DOHH2 (cell line): ENCODE results near the gene RNLS.

Experiments
- H3F3A ChIP-seq: fragments of 200-600 bp; sonication (generic), shearing (Covaris generic); 2 replicates; pipeline ENCODE4 v1.6.0; 2016; ENCODE audit warnings: antibody characterized with exemption, mild to moderate bottlenecking; ENCODE audit not compliant: control insufficient read depth, insufficient read depth
- H3K27ac ChIP-seq: fragments of 200-600 bp; sonication (generic); 2 replicates; pipeline ENCODE4 v1.5.1; 2014; ENCODE audit warnings: low read depth, mild to moderate bottlenecking, low read length, moderate library complexity
- H3K27me3 ChIP-seq: fragments of 200-600 bp; sonication (generic); 2 replicates; pipeline ENCODE4 v1.6.1; 2014; ENCODE audit warnings: mild to moderate bottlenecking, low read length, mixed read lengths; ENCODE audit not compliant: control insufficient read depth
- H3K36me3 ChIP-seq: fragments of 200-600 bp; sonication (generic); 2 replicates; pipeline ENCODE4 v1.6.1; 2014; ENCODE audit warnings: mild to moderate bottlenecking, low read length, moderate library complexity, mixed read lengths; ENCODE audit not compliant: control insufficient read depth
- H3K4me1 ChIP-seq: fragments of 200-600 bp; sonication (generic); 2 replicates; pipeline ENCODE4 v1.6.1; 2014; ENCODE audit warnings: mild to moderate bottlenecking, low read length, mixed read lengths; ENCODE audit not compliant: control insufficient read depth
- H3K4me2 ChIP-seq: fragments of 200-600 bp; sonication (generic); 2 replicates; pipeline ENCODE4 v1.6.0; 2014; ENCODE audit warnings: mild to moderate bottlenecking, low read length, moderate library complexity
- H3K4me3 ChIP-seq: fragments of 200-600 bp; sonication (generic); 2 replicates; pipeline ENCODE4 v1.5.1; 2014; ENCODE audit warnings: mild to moderate bottlenecking, low read length, mixed read lengths
- H3K79me2 ChIP-seq: fragments of 200-600 bp; sonication (generic); 2 replicates; pipeline ENCODE4 v1.6.1; 2014; ENCODE audit warnings: mild to moderate bottlenecking, low read length, mixed read lengths; ENCODE audit not compliant: control insufficient read depth
- H3K9me2 ChIP-seq: fragments of 200-600 bp; sonication (generic); replicated peaks from 2 replicates; pipeline ENCODE4 v1.6.1; 2014; ENCODE audit warnings: mild to moderate bottlenecking, low read length, mixed read lengths; ENCODE audit not compliant: control insufficient read depth
- H3K9me3 ChIP-seq: fragments of 200-600 bp; sonication (generic); 2 replicates; pipeline ENCODE4 v1.6.1; 2014; ENCODE audit warnings: antibody characterized with exemption, low read length, mixed read lengths; ENCODE audit not compliant: control insufficient read depth, insufficient read depth
- H4K20me1 ChIP-seq: fragments of 200-600 bp; sonication (generic); 2 replicates; pipeline ENCODE4 v1.6.0; 2014; ENCODE audit warnings: low read depth, mild to moderate bottlenecking, antibody characterized with exemption, low read length, moderate library complexity; ENCODE audit not compliant: control insufficient read depth, insufficient read depth
- EZH2phosphoT487 ChIP-seq: fragments of 200-600 bp; sonication (generic); IDR thresholded peaks from 2 replicates; pipeline ENCODE4 v1.6.1; 2017; ENCODE audit warnings: borderline replicate concordance, mild to moderate bottlenecking, antibody characterized with exemption, low read length, moderate library complexity, mixed read lengths
- TF ChIP-seq, protein P1 (sequence below): fragments of 200-600 bp; sonication (generic); IDR thresholded peaks from one replicate; pipeline ENCODE4 v1.5.1; 2014; ENCODE audit warnings: antibody characterized with exemption, mild to moderate bottlenecking, low read depth, low read length; ENCODE audit not compliant: poor library complexity, severe bottlenecking

Gene RNLS

DNA sequence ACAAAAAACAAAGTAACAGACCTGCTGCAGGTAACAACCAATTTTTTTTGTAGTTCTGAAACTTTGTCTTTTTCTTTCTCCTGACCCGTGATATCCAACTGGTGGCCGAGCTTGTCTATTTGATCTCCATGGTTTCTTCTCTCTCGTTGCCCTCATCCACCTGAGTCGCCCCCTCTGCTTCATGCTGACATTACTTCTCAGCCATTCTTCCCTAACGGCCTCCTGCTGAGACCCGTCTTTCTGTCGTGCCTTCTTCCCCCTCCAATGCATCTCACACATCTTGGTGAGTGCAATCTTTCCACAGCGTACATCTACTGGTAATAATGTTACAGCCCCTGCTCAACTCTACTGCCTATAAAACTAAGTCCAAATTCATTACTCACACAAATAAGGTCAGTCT lies 352.9 kb downstream of the RNLS start:
- Histone ChIP-seq H4K20me1 (no peaks in the 10 kb centered on the region), H3K9me2 (no peaks in the 10 kb centered on the region), H3F3A (no peaks in the 10 kb centered on the region), H3K4me3 (no peak overlapping the region), H3K27me3 (no peaks in the 10 kb centered on the region), H3K4me1 (no peaks in the 10 kb centered on the region), H3K79me2 (no peaks in the 10 kb centered on the region), H3K4me2 (no peak overlapping the region), H3K9me3 (no peaks in the 10 kb centered on the region), H3K27ac (no peak overlapping the region), H3K36me3 (no peaks in the 10 kb centered on the region)
- no peak for TF ChIP-seq EZH2phosphoT487
- TF ChIP-seq, protein P1, sequence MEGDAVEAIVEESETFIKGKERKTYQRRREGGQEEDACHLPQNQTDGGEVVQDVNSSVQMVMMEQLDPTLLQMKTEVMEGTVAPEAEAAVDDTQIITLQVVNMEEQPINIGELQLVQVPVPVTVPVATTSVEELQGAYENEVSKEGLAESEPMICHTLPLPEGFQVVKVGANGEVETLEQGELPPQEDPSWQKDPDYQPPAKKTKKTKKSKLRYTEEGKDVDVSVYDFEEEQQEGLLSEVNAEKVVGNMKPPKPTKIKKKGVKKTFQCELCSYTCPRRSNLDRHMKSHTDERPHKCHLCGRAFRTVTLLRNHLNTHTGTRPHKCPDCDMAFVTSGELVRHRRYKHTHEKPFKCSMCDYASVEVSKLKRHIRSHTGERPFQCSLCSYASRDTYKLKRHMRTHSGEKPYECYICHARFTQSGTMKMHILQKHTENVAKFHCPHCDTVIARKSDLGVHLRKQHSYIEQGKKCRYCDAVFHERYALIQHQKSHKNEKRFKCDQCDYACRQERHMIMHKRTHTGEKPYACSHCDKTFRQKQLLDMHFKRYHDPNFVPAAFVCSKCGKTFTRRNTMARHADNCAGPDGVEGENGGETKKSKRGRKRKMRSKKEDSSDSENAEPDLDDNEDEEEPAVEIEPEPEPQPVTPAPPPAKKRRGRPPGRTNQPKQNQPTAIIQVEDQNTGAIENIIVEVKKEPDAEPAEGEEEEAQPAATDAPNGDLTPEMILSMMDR, result no peak

DNA sequence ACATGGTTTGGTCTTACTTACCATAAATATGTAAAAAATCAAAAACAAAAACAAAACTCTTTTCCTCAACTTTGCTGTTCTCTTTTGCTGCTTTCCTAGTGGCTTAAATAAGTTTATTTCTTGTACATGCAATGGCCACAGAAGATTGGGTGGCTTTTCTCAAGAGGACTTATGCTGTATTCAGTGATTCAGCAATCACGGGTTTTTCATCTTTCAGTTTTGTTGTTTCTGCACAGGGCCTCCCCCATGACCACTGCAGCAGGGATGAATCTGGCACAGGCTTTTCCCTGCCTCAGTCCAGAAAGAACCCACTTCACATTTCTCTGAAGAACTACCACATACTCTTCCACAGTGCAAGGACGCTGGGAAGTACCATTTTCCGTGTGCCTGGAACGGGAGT lies 355.0 kb downstream of the RNLS start:
- H3K9me3 ChIP-seq, result no peaks in the 10 kb centered on the region
- H4K20me1 ChIP-seq, result no peaks in the 10 kb centered on the region
- no peak overlapping the region for H3K27ac ChIP-seq
- TF ChIP-seq, protein P1, result no peak
- no peak for TF ChIP-seq EZH2phosphoT487
- no peaks in the 10 kb centered on the region for H3K9me2 ChIP-seq
- no peaks in the 10 kb centered on the region for H3K79me2 ChIP-seq
- H3K27me3 ChIP-seq, result no peaks in the 10 kb centered on the region
- H3F3A ChIP-seq, result no peaks in the 10 kb centered on the region
- H3K4me1 ChIP-seq, result no peaks in the 10 kb centered on the region
- H3K36me3 ChIP-seq, result no peaks in the 10 kb centered on the region
- H3K4me3 ChIP-seq, result no peak overlapping the region
- H3K4me2 ChIP-seq, result no peak overlapping the region

DNA sequence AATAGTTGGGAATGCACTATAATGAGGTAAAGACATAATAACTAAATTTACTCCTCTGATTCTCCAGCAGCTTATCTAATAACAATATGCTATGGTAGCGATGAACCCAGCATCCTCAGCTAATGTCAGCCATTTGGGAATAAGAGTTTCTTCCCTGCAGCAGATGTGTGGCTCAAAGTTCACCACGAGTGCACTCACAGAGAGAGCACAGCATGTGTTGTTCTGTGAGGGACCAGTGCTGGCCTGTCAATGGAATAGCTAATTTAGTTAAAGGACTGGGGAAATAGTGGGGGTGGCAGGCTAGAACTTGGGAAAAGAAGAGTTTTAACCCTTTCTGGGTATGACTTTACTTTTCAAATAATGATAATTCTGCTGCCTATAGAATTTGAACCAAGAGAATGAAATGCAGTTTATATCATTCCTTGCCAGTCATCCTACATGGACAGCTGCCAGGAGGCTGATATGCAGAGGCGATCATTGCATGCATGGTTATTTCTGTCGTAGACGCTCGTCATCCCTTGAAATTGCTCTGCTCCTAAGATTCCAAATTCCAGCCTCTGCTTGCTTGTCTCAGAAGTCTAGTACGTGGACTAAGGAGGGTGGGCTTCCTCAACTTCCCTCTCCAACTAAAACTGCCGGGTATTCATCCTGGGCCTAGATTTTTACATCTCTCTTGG lies 355.6 kb downstream of the RNLS start:
- Histone ChIP-seq H3K27me3 (no peaks in the 10 kb centered on the region), H3K4me3 (no peak overlapping the region), H3K79me2 (no peaks in the 10 kb centered on the region), H4K20me1 (no peaks in the 10 kb centered on the region), H3K4me2 (no peak overlapping the region), H3K27ac (no peak overlapping the region), H3K36me3 (no peaks in the 10 kb centered on the region), H3K4me1 (no peaks in the 10 kb centered on the region), H3K9me2 (no peaks in the 10 kb centered on the region), H3F3A (no peaks in the 10 kb centered on the region), H3K9me3 (no peaks in the 10 kb centered on the region)
- TF ChIP-seq, protein P1, result no peak
- TF ChIP-seq EZH2phosphoT487, result no peak
